HG03469 (cell line): Measurements from ENCODE around the gene FARP1.

Experiments used
- ATAC-seq: cut with Tn5 transposase; IDR thresholded peaks from one replicate; pipeline ENCODE4 v1.9.1; 2021; ENCODE audit warnings: mild to moderate bottlenecking, moderate library complexity, moderate number of reproducible peaks; ENCODE audit not compliant: unreplicated experiment

FARP1 gene

DNA sequence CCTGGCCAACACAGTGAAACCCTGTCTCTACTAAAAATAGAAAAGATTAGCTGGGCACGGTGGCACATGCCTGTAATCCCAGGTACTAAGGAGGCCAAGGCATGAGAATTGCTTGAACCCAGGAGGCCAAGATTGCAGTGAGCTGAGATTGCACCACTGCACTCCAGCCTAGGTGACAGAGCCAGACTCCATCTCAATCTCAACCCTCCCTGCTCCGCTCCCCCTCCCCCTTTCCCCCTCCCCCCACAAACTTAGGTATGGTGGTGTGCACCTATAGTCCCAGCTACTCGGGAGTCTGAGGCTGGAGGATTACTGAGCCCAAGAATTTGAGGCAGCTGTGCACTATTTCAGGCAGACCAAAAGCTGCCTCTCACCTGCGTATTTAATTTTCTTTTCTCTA is 55.8 kb downstream of the FARP1 start:
- no peak for ATAC-seq

DNA sequence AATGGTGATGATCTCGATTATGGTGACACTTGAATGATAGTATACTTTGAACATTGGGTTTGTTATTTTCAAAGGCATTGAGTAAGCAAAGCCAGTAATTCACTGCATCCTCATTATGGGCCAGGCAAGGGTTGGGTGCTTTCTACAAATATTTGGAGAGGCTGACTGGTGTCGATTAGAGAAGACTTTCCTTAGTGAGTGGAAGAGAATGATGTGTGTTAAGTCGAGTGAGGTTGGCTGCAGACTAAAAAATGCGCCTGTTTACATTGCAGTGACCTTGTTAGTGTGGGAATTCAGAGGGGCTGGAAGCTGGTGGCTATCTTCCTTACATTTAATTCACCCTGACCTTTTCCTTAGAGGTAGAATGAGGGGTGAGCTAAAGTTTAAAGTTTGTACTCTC is 56.6 kb downstream of the FARP1 start:
- ATAC-seq, result no peak

DNA sequence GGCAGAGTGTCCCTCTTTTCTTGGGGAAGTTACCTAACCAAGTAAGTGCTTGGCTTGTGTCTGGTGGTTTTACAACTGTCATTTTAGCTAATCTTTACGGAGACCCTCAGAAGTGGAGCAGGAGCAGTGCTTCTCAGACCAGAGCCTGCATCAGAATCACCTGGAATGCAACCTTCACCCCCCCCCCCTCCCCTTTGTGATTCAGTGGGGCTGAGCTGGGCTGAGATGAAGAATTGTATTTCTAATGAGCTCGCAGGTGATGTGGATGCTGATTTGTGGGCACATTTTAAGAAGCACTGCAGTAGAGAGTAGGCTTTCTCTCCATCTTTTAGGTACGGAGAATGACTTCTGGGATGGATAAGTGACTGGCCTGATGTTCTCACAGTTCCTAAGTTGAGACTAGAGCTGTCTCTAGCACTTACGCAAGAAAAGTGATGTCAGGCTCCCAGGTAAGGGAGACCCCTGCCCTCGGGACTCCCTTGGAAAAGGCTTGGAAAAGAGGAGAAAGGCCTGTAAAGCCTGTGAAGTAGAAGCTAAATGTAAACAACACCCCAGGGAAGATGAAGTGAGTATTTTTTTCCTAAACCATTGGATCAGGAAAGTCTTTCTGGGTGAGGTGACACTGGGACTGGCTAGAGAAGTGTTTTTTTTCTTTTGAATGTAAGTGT is 57.5 kb downstream of the FARP1 start:
- ATAC-seq, result no peak

DNA sequence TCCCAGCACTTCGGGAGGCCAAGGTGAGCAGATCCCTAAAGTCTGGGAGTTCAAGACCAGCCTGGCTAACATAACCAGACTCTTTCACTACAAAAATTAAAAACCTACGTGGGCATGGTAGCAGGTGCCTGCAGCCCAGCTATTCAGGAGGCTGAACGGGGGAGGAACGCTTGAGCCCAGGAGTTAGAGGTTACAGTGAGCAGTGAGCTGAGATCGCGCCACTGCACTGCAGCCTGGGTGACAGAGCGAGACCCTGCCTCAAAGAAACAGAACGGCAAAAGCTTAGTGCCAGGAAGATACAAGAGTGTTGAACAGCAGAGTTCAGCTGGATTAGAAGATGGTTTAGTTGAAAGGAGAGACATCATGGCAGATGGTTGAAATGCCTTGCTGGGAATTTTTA is 58.3 kb downstream of the FARP1 start:
- no peak for ATAC-seq

DNA sequence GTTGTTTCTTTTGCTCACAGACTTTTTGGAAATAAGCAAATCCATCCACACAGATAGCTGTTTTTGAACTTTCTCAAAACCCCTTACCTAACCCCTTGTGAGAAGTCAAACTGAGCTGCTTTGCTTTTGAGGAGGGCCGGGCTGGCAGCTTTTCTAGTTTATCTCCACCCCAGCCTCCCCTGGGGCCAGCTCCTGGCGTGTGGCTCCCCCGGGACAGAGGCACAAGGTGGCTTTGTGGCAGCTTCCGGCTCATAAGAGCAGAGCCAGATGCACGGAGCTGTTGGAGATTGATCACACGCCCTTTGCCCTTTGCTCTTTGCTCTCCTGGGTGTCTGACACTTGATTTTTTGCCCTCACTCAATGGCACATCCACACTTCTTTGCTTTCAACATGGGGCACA is 59.1 kb downstream of the FARP1 start:
- no peak for ATAC-seq

DNA sequence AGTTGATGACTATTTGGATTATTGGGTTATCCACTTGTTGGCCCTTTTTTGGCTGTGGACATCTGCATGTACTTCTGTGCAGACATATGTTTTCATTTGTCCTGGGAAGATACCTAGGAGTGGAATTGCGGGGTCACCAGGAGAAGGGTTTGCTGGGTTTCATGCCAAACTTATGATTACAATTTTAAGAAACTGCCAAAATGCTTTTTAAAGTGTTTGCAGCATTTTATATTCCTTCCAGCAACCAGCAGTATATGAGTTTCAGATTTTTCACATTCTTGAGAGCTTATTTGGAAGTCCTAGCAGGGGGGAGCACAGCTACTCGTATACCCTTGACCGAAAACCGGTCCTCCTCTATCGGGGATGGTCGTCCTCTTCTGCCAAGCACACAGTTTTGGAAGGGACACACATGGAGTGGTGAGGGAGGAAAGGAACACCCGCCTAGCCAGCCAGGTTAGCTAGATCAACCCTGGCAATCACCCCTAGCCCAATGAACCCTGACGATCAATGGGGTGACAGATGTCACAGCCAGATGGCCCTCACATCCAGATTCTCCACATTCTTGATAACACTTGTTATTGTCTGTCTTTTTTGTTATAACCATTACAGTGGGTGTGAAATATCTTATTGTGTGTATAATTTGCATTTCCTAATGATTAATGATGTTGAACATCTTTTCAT is 60.9 kb downstream of the FARP1 start:
- no peak for ATAC-seq

DNA sequence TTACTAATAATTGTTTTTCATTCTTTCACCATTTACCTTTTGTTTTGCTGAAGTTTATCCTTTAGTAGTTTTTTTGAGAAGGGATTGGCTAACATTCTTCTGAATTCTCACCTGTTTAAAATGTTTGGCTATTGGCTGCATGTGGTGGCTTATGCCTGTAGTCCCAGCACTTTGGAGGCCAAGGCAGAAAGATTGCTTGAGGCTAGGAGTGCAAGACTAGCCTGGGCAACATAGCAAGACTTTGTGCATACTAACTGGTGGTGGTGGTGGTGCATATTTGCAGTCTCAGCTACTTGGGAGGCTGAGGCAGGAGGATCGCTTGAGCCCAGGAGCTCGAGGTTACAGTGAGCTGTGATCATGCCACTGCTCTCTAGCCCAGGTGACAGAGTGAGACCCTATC is 61.7 kb downstream of the FARP1 start:
- no peak for ATAC-seq

DNA sequence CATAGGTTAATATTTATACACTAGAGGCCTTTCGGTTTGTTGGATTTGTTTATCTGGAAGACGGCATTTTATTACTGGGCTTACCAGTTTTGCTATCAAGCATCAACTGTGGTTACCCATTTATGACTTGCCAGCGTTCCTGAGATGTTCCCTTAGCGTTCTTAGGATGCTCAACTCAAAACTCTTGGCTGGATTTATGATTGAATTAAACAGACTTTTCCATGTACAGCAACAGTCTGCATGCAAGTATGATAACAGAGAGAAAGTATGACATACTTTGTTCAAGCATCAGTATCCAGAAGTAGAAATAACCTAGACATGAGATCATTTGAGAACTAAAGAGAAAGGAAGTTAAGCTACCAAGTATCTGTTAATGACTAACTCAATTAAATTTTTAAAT is 64.1 kb downstream of the FARP1 start:
- no peak for ATAC-seq

DNA sequence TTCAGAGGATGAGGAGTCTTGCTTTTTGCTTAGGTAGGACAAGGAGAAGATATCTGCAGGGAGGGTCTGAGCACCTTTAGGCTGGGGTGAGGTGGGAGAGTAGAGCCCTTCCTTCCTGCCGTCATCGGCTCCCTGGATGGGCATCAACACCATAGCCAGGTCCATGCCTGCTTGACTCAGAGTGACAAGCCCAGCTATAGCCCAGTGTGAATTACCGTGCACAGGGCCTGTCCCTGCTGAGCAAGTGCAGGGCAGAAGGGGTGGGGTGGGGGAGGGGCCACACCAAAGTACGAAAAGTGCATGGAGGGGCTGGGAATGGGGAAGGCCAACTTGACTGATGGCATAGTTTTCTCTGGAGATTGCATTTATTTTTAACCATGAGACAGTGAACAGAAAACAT is 64.5 kb downstream of the FARP1 start:
- ATAC-seq, result no peak

DNA sequence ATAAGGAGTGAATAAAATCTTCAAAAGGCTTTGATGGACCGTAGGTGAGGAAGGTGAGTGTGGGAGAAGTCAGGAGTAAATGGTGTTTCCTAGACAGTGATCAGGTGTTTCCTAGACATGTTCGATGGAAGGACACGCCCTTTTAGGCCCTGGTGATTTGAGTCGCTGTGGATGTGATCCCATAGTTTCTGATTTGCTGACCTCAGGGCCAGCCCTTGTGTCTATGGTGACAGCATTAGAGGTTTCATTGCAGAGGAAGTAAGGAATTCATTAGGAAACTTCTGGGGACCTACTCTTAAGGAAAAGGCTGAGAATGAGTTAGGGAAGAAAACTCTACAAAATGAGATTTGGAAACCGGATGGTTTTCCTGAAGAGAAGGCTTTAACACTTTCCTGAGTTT is 65.7 kb downstream of the FARP1 start:
- ATAC-seq, result no peak

DNA sequence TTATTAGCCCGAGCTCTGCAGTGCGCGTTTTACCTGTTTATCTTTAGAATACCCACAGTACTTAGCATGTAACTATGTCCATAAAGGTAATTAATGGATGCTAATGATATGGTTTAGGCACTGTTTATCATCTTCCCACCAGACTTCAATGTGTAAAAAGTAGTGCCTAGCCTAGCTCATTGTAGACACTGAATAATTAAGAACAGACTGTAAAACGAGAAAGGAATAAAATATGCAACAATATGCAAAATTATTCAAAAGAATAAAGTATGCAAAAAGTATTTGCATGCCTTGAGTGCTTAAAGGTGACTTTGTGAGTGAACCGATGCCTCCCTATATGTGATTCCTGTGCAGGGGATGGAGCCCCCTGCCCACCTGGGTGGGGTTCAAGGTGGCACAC is 69.9 kb downstream of the FARP1 start:
- no peak for ATAC-seq

DNA sequence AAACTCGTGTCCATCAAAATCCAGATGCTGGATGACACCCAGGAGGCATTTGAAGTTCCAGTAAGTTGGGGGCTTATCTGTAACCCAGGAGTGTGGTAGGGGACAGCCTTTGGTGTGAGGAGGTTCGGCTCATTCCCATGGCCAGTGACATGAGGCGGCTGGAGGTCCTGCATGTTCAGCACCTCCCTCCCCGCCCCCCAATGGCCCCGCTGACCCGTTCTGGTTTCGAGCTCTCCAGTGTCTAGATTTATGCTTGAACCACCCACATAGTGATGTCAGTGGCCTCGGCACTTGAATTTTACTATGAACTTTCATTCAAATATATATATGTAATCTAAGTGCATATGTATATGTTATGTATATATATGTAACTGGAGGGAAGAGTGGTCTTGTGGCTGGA is 70.5 kb downstream of the FARP1 start:
- ATAC-seq, result no peak

DNA sequence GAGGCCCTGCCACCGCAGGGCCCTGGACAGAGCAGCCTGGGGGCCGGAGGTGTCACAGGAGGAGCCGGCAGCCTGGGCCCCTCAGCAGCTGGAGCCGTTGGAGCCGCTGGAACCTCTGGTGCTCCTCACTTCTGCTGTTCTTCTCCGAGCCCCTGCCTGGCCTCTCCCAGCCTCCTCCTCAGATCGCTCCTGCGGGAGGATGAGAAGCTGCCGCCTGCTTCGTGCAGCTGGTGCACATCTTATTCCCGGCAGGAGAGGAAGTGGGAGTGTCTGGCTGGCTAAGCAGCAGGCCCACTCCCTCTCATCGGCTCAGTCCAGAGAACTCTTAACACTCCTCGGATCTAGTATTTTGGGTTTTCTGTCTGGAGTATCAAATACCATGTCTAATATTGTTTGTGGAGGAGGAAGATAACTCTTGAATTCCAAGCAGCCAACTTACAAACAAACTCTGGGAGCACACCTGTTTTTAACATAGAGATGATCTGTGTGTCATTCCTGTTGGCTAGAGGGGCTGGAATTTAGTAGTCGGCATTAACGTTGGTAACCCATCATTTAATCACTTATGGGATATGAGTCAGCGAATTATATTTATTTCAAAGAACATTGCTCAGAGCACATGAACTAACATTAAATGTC is 71.2 kb downstream of the FARP1 start:
- no peak for ATAC-seq

DNA sequence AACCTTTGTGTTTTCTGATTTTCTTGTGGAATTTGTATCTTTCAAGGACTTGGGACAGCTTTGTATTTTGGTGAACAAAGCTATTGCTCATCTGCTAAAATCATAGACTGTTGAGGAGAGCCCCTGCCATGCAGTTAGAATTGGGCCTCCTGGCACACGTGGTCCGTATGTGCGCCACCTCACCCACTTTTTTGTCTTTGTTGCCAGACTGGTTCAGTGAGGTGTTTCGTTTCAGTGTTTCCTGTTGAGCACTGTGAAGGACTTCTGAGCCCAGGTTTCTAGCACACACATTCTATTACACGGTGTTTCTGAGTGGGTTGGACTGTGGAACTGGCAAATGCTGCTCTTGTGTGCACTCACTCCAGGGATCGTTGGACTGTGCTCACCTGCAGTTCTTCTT is 71.8 kb downstream of the FARP1 start:
- ATAC-seq, result no peak

DNA sequence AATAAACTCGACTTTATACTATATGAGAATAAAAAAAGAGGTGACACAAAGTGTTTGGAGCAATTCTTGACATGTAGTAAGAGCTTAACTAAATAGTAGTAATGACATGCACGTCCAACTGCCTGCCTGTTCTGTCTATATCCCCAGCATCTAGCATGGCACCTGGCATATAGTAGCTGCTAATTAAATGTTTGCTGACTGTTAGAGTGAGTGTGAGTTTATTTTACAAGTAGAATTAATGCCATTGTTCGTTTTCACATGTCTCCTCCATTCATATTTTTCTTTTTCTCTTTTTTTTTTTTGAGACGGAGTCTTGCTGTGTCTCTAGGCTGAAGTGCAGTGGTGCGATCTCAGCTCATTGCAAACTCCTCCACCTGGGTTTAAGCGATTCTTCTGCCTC is 72.6 kb downstream of the FARP1 start:
- ATAC-seq, result no peak

DNA sequence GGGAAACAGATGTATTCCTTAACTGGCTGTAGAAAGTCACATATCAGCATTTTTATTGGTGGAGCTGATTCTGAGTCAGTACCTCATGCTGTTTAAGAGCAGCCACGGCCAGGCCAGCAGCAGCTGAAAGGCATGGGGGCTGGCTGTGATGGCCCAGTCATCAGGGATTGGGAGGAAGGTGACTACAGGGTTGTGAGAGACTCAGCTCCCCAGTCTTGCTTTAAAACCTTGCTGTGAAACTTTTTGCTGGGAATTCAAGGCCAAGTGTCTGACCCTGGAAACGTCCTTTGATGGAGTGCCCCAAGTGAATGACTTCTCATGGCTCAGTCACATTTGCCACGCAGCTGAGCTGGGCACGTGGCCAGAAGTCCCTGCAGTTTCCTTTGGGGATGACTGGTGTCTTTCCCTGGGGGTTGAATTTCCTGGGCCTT is 73.3 kb downstream of the FARP1 start:
- ATAC-seq, result no peak

DNA sequence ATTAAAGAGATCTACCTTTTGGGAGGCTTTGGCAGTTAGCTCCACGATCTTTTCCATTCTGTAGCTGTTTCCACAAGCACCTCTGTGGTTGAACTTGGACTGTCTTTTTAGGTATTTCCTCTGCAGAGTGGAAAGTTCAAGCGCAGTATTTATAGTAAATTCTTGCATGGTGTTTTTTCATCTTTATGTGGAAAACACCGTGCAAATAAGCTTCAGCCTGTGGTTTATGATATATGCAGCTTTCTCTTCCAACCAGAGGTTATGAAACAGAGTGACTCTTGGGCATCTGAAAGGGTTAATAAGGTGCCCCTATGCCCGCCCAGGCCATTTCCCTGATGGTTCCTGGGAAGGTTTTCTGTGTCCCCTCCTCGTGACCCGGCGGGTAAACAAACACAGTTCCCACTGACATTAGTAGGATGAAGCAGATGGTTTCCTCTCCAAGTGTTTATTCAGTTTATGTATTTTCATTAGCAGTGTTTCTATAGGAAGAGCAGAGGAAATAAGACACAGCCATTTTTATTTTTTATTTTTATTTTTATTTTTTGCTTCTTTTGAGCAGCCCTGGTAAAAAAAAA is 73.9 kb downstream of the FARP1 start:
- no peak for ATAC-seq

DNA sequence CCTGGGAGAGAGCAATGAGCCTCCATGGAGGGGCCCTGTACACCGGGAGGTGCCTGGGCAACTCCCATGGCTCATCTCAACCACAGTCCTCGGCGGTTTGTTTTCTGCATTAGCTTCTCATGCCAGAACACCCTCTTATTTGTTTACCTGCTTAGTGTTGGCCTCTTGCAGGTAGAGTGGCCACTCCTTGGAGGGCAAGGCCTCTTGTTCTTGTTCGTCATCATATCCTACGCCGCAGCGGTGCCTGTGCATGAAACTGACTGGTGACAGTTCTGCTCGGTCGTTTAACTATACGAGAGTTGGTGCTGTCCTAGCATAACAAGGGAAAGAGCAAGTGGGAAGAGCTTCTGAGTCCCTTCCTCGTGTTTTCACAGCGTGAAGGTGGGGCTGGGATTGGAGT is 74.7 kb downstream of the FARP1 start:
- no peak for ATAC-seq

DNA sequence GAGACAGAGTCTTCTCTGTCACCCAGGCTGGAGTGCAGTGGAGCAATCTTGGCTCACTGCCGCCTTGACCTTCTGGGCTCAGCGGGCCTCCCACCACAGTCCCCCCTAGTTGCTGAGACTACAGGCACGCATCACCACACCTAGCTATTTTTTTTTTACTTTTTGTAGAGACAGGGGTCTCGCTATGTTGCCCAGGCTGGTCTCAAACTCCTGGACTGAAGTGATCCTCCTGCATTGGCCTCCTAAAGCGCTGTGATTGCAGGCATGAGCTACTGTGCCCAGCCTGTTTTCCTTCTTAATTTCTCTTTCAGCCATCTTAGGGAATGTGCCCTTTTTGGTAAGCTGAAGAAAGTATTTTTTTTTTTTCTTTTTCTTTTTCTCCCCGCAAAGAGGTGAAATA is 76.8 kb downstream of the FARP1 start:
- no peak for ATAC-seq

DNA sequence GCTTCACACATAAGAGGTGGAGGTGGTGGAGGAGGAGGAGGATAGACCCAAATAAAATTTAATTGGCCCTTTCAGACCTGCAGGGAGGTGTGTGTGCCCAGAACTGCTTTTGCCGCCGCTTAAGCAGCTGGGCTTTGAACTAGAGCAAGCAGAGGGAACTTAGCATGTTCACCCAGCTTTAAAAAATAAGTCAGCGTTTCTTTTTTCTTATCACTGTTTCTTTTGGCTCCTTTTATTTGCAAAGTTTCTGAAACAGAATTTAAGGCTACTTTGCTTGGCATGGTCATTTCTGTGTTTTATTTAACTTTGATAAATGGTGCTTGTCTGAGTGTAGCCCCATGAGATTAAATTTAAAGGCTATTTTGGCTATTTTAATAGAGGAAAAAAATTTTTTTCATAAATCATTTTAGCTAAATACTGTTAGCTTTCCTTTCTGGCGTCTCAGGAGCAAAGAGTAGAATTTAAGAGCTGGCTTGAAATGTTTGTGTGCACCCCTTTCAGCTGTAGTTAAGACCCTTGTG is 77.4 kb downstream of the FARP1 start:
- no peak for ATAC-seq

DNA sequence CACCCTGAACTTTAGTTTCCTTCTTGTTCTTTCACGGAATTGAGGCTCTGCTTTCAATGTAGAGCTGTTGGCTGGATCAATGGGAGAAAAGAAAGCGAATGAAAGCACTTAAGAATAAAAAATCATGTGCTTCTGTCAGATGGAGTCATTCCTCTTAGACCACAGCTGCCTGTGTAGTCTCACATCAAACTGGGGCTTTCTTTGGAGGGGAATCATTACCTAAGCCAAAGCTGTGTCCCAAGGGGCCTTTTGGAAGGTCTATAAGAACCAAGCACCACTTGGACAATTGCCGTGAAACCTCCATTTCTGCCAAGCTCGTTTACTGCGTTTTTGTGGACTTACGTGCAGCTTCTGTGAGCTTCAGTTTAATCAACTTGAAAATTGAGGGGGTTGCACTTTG is 78.3 kb downstream of the FARP1 start:
- no peak for ATAC-seq

DNA sequence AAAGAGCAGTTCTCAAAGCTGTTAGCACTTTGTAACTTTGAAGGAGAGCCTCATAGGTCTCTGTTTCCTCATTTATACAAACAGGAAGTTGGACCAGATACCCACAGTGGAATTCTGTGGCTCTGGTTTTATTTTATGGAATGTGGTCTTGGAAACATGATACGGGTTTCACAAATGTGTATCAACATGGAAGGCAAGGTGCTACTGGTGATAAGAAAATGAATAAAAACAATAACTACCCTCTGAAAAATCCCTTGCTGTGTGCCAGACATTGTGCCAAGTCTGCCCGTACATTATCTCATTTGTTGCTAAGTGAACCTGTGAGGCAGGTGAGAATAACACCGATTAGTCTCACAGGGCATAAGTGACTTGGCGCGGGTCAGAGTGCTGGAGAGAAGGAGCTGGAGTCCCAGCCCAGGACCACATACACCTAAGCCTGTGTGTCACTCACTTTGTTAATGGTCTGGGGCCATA is 79.2 kb downstream of the FARP1 start:
- ATAC-seq, result no peak
